H1 (cell line): ENCODE results near the gene MSN. TPM values are rescaled to one million over a fixed set of nuclear protein-coding genes. Genes with fewer than 3 reads are reported as not detected.

Source experiments
- USF2 ChIP-seq: IDR thresholded peaks from 2 replicates; pipeline ENCODE4 v1.6.1; 2011; ENCODE audit warnings: low read length, improper control_type of control experiment
- polyA plus RNA-seq, 7 experiments: library from polyadenylated mRNA; depleted of rRNA in 3 of 7; stranded (reverse) in 5 of 7; unstranded in 2 of 7; fragments of >200 nt in 5 of 7; fragments of 200-250 nt in 2 of 7; gene quantifications; 1 replicate in 5 of 7; 2 replicates in 1 of 7; 4 replicates in 1 of 7; pipeline versions ENCODE4 v1.2.1 to v1.2.3, GENCODE V29; 2011 to 2013; ENCODE audit warnings: missing spikeins in 2 of 7, mixed read lengths in 2 of 7
- total RNA-seq: library from RNA; stranded (reverse); fragmentation: NEBNext Ultra II Directional; extraction: Animal tissue kit (Norgen Biotek cat#: 25700); gene quantifications from 2 replicates; pipeline ENCODE4 v1.2.1, GENCODE V29; 2021

Gene MSN
- total and polyA plus RNA-seq, 2 of the 8 experiments (the other 6 are each of a cell fraction or from before 2014, with no cell fraction given) = 112 to 133 TPM

- TF ChIP-seq USF2 = no peak
Observed at GRCh38 chrX:65647801-65648200, 19.7 kb upstream of the MSN start (continued).
